Left hindlimb (tissue), 1 donor: ENCODE results near the gene PRKN.

Source experiments
- DNase-seq: peaks from one replicate; pipeline ENCODE4 v3.0.0-alpha.2; 2018

PRKN gene

DNA sequence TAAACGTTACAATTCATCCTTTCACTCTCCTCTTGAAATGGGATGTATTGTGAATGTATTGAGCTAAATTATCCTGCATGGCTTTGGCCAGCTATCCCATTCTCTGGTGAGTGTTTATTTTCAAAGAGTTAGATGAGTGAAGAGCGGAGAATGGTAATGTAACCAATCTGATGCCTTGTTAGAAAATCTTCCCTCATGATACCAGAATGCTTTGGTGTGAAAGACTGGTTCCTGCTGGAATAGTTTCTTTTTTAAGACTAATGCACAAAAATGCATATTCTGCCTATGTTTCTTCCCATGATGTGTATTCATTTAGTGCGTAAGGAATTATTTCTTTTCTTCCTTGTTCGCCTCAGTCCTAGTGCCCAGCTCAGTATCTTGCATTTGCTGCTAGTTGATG is 506.7 kb downstream of the PRKN start:
- no peak for DNase-seq

DNA sequence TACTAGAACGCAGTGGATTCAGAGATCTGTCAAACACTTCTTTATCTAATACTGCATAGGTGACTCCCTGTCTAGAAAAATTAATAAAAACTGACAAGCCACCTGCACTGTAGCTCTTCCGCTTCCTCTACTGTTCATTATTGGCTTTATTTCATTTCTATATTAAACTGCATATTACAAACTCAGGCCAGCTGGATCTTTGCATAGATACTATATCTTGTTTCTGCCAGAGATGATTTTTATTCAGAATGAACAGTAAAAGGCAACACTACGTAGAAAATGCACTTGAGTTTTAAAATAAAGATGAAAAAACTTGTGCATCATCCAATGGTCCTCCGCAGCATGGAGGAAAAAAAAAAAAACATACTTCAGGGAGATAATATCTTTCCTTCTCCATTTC is 508.3 kb downstream of the PRKN start:
- no peak for DNase-seq

DNA sequence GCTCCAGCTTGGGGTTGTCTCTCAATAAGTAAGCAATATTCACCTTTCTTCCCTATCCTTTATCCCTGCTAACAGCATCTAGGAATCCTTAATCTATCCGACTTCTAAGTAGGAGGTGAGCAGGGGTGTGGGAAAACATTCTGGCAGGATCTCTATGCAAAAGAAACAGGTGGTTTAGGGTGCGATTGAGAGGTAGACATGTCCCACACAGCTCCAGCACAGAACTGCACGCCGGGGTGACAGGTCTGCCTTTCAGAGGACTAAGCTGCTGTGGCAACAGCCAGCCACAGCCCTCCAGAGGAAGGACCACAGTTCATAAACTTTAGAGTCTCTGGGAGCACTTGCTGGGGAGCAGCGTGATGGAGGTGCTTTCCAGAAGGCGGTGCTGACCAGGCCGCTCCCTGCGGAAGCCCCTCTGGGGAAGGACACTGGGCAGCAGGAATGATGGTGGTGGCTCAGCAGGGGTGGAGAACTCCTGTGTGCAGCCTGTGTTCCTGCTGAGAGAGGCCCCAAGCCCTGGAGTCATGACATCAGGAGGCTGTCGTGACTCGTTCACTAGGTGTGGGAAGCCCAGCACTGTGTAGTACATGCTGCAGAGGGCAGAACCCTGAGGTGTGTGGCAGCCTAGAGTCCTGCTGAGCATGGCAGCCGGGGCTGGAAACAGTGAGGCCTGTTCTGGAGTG is 509.6 kb downstream of the PRKN start:
- no peak for DNase-seq

DNA sequence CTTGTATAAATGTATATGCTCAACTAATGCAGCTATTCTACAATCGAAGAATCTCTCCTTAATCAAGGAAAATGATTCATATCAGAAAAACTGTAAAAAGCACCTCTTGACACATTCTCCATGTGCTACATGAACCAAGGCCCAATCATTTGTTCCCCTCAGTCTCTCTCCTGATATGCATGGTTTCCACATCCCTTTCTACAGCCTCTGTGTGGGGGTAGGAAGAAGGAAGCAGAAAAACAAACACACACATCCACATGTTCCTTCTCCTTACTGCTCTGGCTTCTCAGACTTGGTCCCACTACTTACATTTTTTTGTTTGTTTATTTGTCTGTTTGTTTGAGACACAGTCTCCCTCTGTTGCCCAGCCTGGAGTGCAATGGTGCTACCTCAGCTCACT is 510.5 kb downstream of the PRKN start:
- DNase-seq, result no peak

DNA sequence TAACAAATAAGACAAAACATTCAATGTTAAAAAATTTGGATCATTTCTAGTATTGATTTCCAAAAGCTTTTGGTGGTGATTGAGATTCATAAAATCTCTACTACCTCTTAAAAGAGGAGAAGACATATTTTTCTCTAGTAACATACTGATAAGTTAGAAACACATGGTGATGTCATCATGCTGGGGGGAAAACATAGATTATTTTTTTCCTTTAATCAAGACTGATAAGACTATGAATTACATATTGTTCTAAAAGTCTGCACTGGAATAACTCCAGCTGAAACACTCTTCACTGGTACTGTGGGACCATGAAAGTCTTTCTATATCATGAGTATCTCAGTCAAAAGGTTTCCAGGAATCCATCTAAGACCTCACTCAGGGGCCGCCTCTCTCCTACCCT is 515.8 kb downstream of the PRKN start:
- DNase-seq, result no peak

DNA sequence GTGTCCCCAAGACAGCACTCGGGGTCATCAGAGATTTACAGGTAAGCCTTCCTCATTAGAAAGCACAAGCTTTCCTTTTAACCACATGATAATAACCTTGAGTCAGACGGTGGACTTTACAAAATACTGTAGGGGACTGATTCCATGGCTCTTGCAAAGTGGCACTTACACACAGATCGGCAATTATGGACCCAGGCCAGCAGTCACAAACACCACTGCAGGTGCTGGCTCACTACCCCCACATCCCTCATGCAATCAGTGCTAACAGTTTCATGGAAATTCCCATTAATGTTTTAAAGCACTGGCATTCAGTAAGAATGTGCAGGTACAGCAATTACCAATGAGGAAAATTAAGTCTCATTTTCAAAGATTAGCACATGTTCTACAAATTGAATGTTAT is 516.5 kb downstream of the PRKN start:
- no peak for DNase-seq

DNA sequence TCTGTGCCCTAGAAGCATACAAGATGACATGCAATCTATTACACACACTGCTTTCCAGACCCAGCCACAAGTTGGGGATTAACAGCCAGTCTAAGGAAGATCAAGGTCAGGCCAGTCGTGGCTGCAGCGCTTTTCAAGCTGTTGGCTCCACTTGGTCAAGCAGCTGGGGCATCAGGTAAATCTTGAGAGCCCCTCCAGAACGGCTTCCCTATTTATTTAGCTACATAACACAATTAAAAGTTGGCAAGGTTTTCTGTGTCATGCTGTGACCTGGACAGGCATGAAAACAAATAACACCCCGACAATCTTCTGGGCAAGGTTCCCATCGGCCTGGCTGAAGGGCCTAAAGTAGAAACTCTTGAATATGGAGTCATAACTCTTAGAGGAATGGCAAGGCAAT is 524.3 kb downstream of the PRKN start:
- DNase-seq, result no peak

DNA sequence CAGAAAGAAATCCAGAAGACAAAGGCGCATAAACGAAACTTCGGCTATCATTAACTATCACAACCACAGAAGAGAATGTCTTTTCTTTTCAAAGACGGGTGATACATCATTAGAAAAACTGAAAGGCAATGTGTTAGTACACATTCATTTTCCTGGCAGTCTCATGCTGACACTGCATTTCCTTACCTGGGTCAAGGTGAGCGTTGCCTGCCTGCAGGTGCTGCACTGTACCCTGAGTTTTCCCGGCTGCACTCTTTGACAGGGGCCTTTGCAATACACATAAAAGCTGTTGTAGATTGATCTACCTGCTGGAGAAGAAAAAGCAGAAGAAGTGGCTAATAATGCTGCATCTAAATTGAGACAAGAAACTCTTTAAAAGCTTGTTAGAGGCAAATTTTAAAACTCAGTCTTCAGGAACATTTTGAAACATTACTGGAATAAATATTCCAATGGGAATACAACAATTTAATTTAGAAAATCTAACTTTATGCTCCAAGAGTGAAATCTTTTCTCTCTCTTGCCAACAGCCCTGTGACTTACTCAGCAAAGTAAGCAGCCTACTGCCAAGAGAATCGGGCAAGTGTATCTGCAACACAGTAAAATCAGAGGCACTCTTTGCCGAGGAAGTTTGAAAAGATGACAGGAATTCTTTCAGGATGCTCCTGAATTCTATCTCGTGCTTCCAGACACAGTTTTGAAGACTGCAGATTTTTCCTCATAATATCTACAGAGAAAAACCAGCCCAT is 526.4 kb downstream of the PRKN start:
- no peak for DNase-seq

DNA sequence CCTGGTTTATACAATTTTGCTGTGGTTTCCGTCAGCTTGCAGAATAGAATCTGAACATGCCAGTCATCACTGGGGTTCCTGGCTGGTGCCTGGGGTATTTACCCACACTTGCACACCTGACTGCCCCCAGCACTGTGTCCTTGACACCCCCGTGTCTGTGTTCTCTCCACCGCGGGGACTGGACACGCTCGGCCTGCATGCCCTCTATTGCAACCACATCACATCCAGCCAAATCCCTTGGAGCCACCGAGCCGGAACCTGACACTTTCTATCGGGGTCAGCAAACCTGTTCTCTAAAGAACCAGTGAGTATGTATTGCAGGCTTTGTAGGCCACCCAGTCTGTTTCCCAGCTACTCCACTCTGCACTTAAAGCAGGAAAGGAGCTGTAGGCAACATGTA is 527.5 kb downstream of the PRKN start:
- DNase-seq, result no peak

DNA sequence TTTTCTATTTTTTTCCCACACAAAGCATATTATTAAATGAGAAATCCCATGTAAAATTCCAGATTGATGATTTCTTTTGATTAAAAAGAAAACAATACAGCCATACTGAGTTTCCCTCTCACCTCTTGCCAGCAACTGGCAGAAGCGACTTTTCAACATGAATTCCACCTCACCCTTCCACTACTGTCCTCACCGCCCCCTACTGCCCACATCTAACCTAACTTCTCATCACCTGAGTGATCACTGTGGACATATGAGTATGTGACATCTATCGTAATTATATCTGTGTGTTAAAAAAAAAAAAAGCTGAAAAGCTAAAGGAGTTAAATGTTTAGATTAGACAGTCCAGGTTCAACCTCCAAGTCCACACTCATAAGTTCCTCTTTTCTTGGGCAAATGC is 528.6 kb downstream of the PRKN start:
- DNase-seq, result no peak

DNA sequence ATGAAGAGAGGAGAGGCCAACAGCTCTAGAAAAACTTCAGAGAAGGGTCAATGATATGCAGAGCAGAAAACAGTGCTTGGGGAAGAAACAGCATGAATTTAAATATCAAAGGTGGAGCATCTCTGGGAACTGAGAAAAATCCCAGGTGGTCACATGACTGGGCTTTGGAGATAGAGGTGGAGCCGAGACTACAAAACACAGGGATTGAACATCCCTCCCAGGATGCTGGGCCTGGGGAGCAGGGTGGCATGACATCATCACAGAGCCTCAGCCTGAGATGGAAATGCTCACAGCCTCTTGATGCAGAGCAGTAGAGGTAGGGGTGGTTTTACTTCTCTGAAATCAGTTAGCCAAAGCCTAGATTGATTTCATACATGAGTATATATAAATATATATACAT is 529.5 kb downstream of the PRKN start:
- no peak for DNase-seq

DNA sequence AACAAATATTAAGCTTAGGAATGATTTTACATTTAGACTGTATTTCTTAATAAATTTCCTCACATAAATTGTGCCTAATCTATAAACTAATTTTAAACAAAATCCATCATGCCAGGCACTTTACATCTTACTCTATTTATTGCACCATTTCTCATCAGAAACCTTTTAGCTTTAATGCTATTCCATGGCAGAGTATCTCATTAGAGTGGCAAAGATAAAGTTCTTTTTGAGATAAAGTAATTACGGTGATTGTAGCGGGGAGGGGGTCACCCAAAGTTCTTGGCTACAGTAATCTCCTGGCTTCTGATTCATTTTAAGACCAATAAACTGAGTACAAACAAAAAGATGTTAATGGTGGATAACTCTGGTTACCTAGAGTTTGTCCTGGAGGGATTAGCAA is 532.1 kb downstream of the PRKN start:
- DNase-seq, result no peak

DNA sequence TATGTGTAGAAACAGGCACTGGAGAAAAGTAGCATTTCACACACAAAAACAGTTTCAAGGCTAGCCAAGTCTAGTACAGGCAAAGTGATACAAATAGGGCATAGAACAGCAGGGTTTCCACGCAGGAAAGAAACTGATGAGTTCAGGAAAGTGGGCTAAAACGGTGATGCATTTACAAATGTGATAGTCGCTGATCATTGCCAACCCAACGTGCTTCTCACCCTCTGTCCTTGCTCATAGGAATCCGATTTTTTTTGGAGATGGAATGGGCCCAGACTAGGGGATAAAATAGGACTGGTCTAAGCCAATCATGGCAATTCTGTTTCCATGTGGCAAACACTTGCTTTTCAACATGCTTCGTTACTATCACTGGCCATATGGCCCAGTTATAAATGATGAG is 536.6 kb downstream of the PRKN start:
- DNase-seq, result no peak

DNA sequence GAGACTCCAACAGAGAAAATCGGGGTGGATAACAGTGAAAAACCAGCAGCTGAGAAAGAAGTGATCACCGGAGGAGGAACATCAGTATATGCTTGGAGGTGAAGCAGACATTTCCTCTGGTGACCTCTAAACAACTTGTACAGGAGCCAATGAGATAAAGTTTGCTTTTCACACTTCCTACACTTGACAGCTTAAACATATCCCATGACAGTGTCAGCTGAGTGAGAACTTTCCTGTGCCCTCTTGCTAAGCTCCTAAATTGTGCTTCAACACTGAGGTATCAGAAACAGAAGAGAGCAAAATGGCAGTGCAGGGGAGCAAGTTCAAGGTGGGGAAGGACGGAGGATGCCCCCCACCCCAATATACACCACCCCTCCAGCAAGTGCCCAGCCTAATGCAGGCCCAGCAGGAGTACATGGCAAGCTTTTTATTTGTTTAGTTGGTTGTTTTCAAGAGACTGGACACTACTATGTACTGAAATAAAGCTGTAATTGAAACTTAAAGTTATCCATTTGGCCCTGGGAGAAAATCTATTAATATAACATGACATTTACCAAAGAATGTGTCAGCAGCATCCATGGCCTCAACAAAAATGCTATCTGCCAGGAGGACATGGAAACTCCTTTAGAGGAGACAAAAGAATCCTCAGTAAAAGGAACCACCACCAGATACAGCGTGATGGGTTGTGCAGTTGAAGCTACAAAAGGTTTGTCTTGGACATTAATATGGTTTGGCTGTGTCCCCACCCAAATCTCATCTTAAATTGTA is 540.2 kb downstream of the PRKN start:
- DNase-seq, result no peak

DNA sequence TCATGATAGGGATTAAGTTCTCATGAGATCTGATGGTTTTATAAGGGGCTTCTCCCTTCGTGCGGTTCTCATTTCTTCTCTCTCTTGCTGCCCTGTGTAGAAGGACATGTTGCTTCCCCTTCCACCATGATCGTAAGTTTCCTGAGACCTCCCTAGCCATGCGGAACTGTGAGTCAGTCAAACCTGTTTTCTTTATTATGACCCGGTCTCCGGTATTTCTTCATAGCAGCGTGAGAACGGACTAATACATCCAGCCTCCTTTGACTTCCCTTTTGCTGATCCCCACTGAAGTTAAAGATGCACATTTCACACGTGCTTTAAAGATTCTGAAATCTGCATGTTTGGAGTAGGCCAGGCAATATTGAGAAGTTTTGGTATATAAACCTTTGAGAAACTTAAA is 543.1 kb downstream of the PRKN start:
- no peak for DNase-seq

DNA sequence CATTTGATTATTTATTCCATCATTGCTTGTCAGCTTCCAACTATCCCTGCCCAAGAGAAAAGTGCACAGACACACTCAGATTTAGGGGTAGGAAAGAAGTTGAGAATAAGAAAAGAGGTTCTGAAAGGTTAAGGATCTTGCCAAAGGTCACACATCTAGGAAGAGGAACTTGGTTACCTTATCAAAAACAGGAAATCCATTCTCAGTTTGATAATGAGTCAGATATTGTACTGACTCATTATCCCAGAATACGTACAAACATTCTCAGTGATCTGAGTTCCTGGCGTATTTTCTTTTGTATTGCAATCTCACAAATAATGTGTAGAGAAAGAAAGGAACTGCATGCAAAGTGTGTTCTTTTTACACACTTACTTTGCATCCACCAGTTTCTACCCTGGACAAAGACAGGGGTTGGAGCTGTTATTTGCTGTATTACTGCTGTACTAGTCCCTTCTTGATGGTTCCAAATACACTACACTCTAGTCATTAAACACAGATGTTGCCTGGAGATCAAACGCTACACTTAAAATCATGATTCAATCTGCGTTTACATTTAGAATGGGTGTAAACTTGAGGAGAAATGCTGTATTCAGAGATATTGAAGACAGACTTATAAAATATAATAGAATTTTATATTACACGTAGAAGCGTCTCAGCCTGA is 545.7 kb downstream of the PRKN start:
- DNase-seq, result no peak

DNA sequence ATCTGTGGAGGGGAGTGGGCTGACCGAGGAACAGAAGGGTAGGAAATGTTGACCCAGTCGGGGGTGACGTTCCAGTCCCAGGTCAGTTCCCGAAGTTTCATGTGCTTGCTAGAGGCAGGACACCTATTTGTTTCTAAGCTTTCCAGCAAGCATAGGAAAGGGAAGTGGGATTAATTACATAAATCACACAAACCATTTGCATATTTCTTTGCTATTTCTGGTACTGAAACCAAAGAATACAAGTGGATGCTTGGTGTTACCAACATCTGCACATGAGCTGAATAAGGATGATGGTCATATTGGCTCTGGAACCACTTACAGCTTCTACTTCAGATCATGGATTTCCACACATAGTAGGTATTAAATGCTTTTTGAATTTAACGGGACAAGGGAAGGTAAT is 546.5 kb downstream of the PRKN start:
- DNase-seq, result no peak

DNA sequence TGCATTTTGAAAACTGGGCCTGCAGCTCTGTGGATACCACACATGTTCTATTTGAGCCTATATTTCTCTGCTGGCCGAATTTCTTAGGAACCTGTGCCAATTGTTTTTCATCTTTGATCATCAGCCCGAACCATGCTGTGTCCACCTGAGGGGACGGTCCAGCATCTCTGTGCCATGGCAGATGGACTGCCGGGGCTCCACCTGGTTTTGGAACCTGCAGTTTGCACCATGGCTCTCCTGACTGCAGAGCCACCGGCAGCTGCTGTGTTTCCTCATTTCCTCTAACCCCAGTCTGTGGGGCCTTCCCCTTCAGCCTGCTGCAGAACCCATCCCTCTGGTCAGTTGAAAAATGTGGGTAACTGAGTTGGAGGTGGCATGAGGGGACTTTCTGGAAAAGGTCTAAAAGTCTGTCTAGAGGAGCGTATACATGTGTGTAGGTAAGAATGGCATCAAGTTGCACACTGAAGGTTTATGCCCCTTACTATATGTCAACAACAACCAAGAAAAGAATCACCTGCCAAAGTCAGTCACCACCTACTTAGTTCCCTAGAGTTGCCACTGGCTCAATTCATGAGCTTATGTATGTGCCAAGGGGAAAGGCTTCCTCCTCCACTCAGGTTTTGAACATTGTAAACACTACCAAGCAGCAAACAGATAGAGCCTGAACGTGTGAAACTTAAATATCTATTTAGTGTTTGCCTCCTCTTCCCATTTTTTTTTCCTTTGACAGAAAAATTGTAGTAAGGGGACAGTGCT is 548.2 kb downstream of the PRKN start:
- no peak for DNase-seq

DNA sequence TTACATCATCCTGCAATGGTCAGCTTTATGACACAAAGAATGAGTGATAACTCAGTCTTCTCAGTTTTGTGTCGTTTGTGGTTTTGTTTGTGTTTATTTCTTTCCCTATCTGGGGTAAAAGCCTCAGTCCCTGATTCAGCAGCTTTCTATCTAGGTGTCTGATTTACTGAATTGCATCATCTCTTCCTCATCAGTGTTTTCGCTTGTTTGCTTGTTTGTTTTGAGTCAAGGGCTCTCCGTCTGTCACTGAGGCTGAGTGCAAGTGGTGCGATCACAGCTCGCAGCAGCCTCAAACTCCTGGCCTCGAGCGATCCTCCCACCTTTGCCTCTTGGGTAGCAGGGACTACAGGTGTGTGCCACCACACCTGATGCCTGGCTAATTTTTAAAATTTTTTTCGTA is 548.9 kb downstream of the PRKN start:
- DNase-seq, result no peak

DNA sequence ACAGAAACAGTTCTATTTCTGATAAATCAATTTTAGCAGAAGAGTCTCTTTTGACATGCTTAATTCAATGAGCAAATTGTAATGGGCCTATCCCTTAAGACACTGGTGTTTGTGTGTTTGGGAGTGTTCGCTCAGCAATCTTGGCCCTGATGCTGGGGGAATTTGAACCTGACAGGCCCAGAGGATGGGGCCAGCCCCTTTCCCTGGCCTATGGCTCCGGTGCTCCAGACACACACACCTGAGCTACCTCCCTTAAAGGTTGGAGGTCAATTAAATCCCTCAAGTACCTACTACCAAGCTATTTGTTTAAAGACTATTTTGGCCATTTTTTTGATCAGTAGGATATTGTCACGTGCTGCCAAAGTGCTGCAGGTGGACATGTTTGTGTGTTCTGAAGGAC is 549.3 kb downstream of the PRKN start:
- DNase-seq, result no peak

DNA sequence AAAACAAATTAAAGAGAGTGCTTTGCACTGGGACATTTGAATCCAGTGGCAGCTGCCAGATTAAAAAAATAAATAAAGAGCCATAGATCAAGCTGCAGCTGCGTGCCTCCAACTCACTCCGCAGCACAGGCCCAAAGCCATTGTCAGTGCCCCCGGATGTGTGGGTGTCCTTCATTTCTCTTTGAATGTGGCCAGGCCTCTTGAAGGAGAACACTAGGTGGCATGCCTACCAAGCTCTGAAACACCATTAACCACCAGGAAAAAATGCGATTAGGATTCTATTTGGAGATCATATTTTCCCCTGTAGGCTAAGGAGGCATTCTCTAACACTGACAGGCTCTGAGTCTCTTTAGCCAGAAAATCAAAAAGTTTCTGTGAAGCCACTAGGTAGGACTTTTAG is 549.8 kb downstream of the PRKN start:
- DNase-seq, result no peak

DNA sequence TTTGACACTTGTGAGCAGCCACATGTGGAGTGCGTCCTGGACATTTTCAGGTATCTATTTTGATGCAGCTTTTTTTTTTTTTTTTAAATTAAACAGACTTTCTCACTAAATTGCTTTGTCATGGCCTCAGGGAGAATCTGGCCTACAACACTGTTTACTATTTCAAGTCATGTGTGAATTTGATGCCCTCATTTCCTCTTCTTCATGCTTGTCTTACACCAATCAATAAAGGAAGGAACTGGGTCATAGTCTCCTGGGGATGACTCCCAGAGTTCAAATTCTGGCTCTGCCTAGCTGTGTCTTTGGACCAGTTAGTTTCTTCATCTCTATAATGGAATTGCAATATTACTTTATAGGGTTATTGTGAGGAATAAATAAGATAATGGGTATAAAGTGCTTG is 554.1 kb downstream of the PRKN start:
- no peak for DNase-seq

DNA sequence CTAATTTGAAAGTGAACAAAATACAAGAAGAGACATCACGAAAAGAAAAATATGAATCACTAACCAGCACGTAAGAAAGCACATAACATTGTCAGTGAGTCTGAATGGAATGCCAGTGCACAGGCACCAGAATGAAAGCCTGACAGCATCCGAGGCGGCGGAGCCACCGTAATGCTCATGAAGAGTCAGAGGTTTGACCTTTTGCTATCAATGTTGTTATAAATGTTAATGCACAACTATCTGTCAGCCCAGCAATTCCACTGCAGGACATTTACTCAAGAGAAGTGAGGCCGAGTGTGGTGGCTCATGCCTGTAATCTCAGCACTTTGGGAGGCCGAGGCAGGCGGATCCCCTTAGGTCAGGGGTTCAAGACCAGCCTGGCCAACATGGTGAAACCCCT is 562.1 kb downstream of the PRKN start:
- DNase-seq, result no peak
